Ovary (tissue), 9 donors: Measurements from ENCODE around the gene ICA1L. TPM values are rescaled to one million over a fixed set of nuclear protein-coding genes. Genes with fewer than 3 reads are reported as not detected.
"Not testable (repeated sequence)": the region's sequence is repeated elsewhere in the genome, so short reads cannot be mapped to it uniquely, and the experiment has no call there.

Experiments used
- DNase-seq, 5 donors: peaks; one replicate each; pipeline ENCODE4 v3.0.0-alpha.2; 2019 to 2020
- H3K27ac ChIP-seq, 2 donors: fragments of 200-600 bp; one replicate each; pipeline versions ENCODE4 v1.5.1 to v1.8.0; 2019 to 2022
- H3K27me3 ChIP-seq: fragments of 200-600 bp; one replicate; pipeline ENCODE4 v1.8.0; 2022
- H3K36me3 ChIP-seq: fragments of 200-600 bp; sonication (generic); one replicate; pipeline ENCODE4 v1.5.1; 2019
- H3K4me1 ChIP-seq: one replicate; pipeline ENCODE4 v1.8.1; 2013; ENCODE audit warnings: mild to moderate bottlenecking, moderate library complexity; ENCODE audit not compliant: insufficient read depth
- H3K4me3 ChIP-seq: fragments of 200-600 bp; sonication (generic); one replicate; pipeline ENCODE4 v1.5.1; 2017
- H3K9me3 ChIP-seq, 2 donors: fragments of 200-600 bp in 1 of 2; sonication (generic) in 1 of 2; one replicate each; pipeline versions ENCODE4 v1.5.1 to v1.8.1; 2013 to 2019; ENCODE audit warnings: mild to moderate bottlenecking in 1 of 2, moderate library complexity in 1 of 2
- CTCF ChIP-seq, 3 donors: fragments of 450-650 bp in 2 of 3; fragments of 200-600 bp in 1 of 3; IDR thresholded peaks; one replicate each; pipeline versions ENCODE4 v1.5.1 to v1.8.0; 2016 to 2022; ENCODE audit warnings: antibody characterized with exemption in 3 of 3, mild to moderate bottlenecking in 1 of 3
- EP300 ChIP-seq: sonication (generic); formaldehyde crosslinking; IDR thresholded peaks from one replicate; pipeline ENCODE4 v1.6.1; 2017; ENCODE audit warnings: antibody characterized with exemption
- POLR2A ChIP-seq: fragments of 450-650 bp; IDR thresholded peaks from one replicate; pipeline ENCODE4 v1.6.1; 2017; ENCODE audit warnings: antibody characterized with exemption, mild to moderate bottlenecking, moderate library complexity
- WGBS, 3 donors: extraction: QIAGEN DNeasy Blood & Tissue Kit in 1 of 3; methylation state at CpG; one replicate each; pipeline versions ENCODE4 v1.1.5 to v1.1.7; 2013 to 2017; 5-methylcytosine and 5-hydroxymethylcytosine counted together
- intact Hi-C, 4 donors: fragments of 100-400 bp; cut with DNase I; formaldehyde crosslinking; loops; one replicate each; pipeline versions ENCODE4 v1.11.0 to v1.15.1; 2022 to 2023
- polyA plus RNA-seq, 2 donors: library from polyadenylated mRNA; stranded (reverse); fragments of 200-250 nt in 1 of 2; fragments of 350-450 nt in 1 of 2; fragmentation: Illumina TruSeq in 1 of 2; extraction: RNeasy Lipid Tissue Mini Kit (QIAGEN cat#74804) in 1 of 2; gene quantifications; one replicate each; pipeline ENCODE4 v1.2.3, GENCODE V29; 2013 to 2014
- total RNA-seq, 7 donors: library from RNA; depleted of rRNA in 2 of 7; stranded (reverse); fragments of >200 nt in 2 of 7; fragmentation: NEBNext Ultra II Directional in 3 of 7; extraction: Animal tissue kit (Norgen Biotek cat#: 25700) in 3 of 7; gene quantifications; one replicate each; pipeline versions ENCODE4 v1.1.0 to v1.2.4, GENCODE V29; 2016 to 2023
- donor health status: DM: no; HTN: no; CAD: no; lungs with moderate emphysema.
- donor health status: DM: no; HTN: no; CAD: no.
- donor health status: Bipolar disorder and iron deficiency.
- donor health status: DM: yes; HTN: yes; CAD: no.
- donor health status: DM: no; HTN: no; CAD: no.
- donor health status: DM: yes; HTN: yes; CAD: no.

ICA1L gene
- total and polyA plus RNA-seq, 9 donors, result 6.3 to 24.6 (median 19.7) TPM

- intact Hi-C loops, result no loop called here
- Histone ChIP-seq H3K27me3 (no peaks in the 10 kb centered on the region), H3K4me1 (peaks cover 4% of the 10 kb centered on the region), H3K27ac (no peak overlapping the region), H3K36me3 (no peaks in the 10 kb centered on the region), H3K9me3 (no peaks in the 10 kb centered on the region), H3K4me3 (no peak overlapping the region)
- WGBS, 3 donors, result 94 to 97% (median 96%) methylated on average over 3 of the region's 3 CpGs
- TF ChIP-seq POLR2A (no peak), EP300 (no peak), CTCF (IDR thresholded peaks at IDR 0.05) (no peak)
- DNase-seq, result no peak
Observed at GRCh38 chr2:202813387-202813786, 58.2 kb downstream of the ICA1L start.

- no peak for DNase-seq
- 91 to 95% (median 94%) methylated on average over 3 of the region's 3 CpGs for WGBS, 3 donors
- Histone ChIP-seq H3K36me3 (no peaks in the 10 kb centered on the region), H3K9me3 (no peaks in the 10 kb centered on the region), H3K27ac (no peak overlapping the region), H3K27me3 (no peaks in the 10 kb centered on the region), H3K4me3 (no peak overlapping the region), H3K4me1 (peaks cover 7% of the 10 kb centered on the region)
- TF ChIP-seq EP300 (no peak), CTCF (IDR thresholded peaks at IDR 0.05) (no peak), POLR2A (no peak)
- intact Hi-C loops, result no loop called here
Observed at GRCh38 chr2:202808754-202809153, 62.8 kb downstream of the ICA1L start.

GRCh38 chr2:202807431-202808138 lies 64.0 kb downstream of the ICA1L start:
- intact Hi-C loops, H3K36me3 ChIP-seq, H3K27me3 ChIP-seq, H3K9me3 ChIP-seq, H3K4me3 ChIP-seq, H3K27ac ChIP-seq, H3K4me1 ChIP-seq: not testable (repeated sequence)
- WGBS, 3 donors, result 88 to 100% (median 97%) methylated on average over 1 of the region's 1 CpG
- peak; percentile 54 to 79 (median 67) for DNase-seq

- H3K27ac ChIP-seq, result not testable (repeated sequence)
- 87 to 92% (median 92%) methylated on average over 9 of the region's 9 CpGs for WGBS, 3 donors
Observed at GRCh38 chr2:202805911-202806310, 65.7 kb downstream of the ICA1L start.

GRCh38 chr2:202797944-202798343 lies 73.6 kb downstream of the ICA1L start:
- TF ChIP-seq POLR2A (no peak), CTCF (IDR thresholded peaks at IDR 0.05) (no peak), EP300 (no peak)
- intact Hi-C loops, result no loop called here
- H3K27me3 ChIP-seq, result no peaks in the 10 kb centered on the region

More at GRCh38 chr2:202805911-202806310, 65.7 kb downstream of the ICA1L start:
- H3K4me1 ChIP-seq, H3K4me3 ChIP-seq, H3K9me3 ChIP-seq, H3K27me3 ChIP-seq, DNase-seq, H3K36me3 ChIP-seq, intact Hi-C loops: not testable (repeated sequence)

More at GRCh38 chr2:202797944-202798343, 73.6 kb downstream of the ICA1L start:
- Histone ChIP-seq H3K9me3 (no peaks in the 10 kb centered on the region), H3K27ac (no peak overlapping the region), H3K4me1 (no peaks in the 10 kb centered on the region), H3K4me3 (no peak overlapping the region), H3K36me3 (no peaks in the 10 kb centered on the region)
- DNase-seq, result no peak
